HG02981 (cell line): ENCODE results near the gene INPP5B.
"Not testable (repeated sequence)": the region's sequence is repeated elsewhere in the genome, so short reads cannot be mapped to it uniquely, and the experiment has no call there.

Experiments used
- ATAC-seq: cut with Tn5 transposase; IDR thresholded peaks from one replicate; pipeline ENCODE4 v1.9.1; 2021; ENCODE audit warnings: mild to moderate bottlenecking, moderate library complexity; ENCODE audit not compliant: unreplicated experiment

The INPP5B gene

DNA sequence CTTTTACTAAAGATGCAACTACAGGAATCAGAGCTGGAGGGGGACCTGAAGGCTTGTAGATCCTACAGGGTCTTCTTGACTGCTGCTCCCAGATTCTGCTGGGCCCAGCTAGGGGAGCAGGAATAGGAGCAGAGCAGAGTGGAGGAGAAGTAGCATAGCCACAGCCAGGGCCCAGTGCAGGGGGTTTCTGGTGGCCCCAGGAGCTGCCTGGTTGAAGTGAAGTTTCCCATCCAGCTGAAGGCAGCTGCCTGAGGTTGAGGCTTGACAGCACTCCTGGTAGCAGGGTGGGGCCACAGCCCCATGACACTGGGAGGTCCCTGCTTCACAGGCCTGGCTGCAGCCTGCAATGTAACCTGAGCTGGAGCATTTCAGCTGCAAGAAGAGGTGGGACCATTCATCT is 2.0 kb upstream of the INPP5B start:
- no peak for ATAC-seq

- no peak for ATAC-seq
Observed at GRCh38 chr1:37948166-37948565, 1.3 kb upstream of the INPP5B start.

DNA sequence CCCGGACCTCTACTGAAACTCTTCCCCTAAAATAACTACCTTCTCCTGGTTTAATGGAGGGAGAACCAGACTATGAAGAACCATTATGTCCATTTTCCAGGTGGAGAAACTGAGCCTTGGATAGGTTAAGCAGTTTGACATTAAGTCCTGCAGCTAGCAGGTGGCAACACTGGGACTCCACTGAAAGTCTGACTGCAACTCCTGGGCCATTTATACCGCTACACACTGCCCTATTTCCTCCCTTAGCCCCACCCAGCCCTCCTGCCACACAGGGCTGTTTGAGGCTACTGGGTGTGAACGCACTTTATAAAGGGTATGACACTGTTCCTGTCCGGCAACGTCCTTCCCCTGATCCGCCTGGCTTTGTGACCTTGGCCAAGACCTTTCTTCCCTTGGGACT is 511 bp upstream of the INPP5B start:
- no peak for ATAC-seq

DNA sequence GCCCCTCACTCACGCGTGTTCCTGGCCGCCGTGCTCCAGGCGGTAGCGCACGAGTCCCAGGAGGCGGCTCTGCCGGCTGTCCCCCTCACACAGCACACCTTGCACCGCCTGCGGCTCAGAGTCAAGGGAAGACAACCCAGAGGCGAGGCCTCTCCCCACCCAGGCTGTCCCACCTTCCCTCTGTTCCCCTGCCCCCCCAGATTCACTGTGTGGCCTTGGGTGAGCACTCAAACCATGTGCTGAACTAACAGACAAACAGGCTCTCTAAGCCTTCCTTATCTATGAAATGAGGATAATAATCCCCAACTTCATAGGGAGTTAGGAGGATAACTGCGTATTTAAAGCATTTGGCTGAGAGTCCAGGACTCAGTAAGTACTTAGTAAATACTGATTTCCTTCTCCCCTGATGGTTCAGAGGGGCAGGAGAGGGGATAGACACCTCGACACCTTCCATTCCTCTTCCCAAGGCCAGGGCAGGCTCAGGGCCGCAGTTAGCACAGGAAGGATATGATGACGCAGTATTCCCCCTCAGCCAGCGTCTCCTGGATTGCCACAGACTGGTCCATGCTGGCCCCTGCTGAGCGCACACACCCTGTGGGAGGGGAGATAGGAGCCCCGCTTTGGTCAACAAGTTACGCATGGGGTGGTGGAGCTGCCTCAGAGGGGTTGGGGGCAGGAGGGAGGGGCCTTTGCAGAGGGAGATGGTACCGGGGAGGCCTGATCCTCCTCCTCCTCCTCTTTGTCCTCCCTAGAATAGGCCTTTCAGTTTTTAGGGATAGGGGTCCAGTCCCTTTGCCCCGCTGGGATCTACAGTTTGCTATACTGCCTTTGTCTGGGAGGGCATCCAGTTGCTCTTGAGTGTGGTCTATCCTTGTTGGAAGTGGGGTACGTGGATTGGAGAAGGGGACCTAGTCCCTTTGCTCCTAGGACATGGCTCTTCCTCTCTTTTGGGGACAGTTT is 830 bp downstream of the INPP5B start:
- no peak for ATAC-seq

- no peak for ATAC-seq
Observed at GRCh38 chr1:37945251-37945650, 1.6 kb downstream of the INPP5B start.

GRCh38 chr1:37944816-37945215 is 2.0 kb downstream of the INPP5B start:
- no peak for ATAC-seq

GRCh38 chr1:37944086-37944763 is 2.6 kb downstream of the INPP5B start:
- ATAC-seq, result no peak

- no peak for ATAC-seq
Observed at GRCh38 chr1:37940299-37940947, 6.4 kb downstream of the INPP5B start.

DNA sequence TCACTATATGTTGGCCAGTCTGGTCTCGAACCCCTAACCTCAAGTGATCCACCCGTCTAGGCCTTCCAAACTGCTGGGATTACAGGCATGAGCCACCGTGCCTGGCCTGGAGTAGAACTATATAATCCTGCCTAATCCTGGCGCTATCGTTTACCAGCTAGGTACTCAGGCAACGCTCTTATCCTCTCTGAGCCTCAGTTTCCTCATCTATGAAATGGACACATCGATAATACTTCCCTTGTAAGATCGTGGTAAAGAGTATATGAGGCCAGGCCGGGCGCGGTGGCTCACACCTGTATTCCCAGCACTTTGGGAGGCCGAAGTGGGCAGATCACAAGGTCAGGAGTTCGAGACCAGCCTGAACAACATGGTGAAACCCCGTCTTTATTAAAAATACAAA is 10.1 kb downstream of the INPP5B start:
- not testable (repeated sequence) for ATAC-seq

- no peak for ATAC-seq
Observed at GRCh38 chr1:37932759-37933158, 14.1 kb downstream of the INPP5B start.

DNA sequence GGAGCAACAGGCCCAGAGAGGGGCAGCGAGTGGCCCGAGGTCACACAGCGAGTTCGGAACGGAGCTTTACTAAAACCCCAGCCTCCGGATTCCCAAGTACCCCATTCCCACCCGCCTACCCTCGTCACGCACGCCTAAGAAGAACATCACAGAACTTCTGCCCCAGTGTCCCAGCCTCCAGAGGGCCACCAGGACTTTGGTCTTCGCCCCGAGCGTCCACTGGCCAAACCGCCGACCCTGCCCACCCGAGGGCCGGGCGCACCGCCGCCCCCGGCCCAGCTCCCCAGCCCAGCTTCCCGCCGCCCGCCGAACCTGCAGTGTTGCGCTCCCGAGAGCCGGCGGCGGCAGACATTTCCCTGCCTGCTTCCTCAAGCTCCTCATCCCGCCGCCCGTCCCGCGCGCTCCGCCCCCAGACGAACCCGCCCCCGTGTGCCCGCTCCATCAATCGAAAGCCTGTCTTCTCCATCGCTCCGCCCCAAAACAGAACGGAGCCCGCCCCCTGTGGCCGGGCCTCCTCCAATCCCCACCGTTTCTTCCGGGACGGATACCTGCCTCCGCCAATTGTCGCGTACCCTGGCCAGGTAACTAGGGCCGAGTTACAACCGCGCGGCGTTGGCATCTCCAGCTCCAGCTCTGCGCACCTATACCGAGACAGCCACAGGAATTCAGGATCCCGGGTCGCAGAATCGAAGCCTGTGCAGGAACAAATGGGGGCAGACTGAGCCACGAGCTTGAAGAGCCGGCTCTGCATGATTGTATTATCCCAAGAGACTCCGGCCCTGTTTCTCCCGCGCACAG is 15.3 kb downstream of the INPP5B start:
- peak; percentile 96 for ATAC-seq

- ATAC-seq, result no peak
Observed at GRCh38 chr1:37931102-37931360, 15.8 kb downstream of the INPP5B start.

DNA sequence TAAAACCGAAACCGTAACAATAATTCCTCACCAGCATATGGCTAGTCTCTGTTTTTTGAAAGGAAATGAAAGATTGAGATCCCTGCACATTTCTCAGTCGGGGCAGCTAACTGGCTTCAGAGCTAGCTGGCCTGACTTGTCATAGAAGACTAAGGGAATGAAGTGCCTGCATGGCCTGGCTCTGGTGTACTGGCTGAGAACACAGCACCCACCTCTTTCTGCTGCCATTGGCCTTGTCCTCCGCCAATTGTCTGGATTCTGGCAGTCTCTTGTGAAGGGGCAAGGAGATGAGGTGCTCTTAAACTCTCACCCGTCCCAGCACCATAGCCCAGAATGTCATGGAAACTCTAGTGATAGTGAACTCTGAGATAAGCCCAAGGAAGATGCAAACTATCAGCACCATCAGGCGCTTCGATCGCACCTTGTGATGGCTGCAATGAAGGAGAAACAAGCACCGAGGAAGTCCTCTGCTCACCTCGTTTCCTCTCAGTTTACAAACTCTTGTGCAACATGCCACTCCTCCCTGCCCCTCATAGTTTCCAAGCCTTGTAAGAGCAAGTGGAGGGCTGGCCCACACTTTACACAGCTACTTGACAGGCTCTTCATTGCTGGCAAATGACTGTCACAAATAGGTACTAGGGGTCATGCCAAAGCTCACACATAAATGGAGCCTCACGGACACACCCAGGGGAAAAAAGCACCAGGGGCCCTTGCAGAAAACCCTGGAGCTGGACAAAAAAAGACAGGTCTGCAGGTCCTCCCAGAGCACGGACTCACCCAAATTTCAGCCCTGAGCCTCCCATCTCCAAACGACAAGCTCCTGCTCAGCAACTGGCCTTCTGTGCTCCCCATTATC is 16.4 kb downstream of the INPP5B start:
- no peak for ATAC-seq

DNA sequence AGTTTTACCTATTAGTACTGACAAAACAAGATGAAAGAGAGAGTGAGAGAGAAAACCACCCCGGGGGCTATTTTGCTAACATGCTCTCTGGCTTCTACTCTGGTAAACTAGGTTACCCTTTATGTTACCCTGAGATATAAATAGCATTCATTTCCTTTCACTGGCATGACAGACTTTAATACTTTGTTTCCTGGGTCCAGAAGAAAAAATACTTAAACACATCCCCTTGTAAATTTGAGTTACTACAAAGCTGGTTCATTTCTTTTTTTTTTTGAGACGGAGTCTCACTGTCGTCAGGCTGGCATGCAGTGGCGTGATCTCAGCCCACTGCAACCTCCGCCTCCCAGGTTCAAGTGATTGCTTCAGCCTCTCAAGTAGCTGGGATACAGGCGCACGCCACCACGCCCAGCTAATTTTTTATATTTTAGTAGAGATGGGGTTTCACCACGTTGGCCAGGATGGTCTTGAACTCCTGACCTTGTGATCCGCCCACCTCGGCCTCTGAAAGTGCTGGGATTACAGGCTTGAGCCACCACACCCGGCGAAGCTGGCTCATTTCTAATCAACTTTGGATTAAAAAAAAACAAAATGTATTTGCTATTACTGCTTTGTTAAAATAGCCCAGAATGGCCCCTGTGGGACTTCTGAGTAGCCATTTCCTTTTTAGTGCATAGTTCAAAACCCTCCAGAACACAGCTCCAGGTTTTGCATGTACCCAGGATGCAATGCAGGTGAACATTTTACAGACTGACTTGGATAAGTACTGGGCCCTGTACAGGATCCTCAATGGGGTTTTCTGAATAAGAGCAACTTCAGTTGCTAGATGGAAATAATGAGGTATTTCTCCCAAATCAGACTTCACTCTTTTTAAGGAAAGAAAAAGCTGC is 20.6 kb downstream of the INPP5B start:
- peak; percentile 55 for ATAC-seq

- no peak for ATAC-seq
Observed at GRCh38 chr1:37925316-37925715, 21.5 kb downstream of the INPP5B start.

GRCh38 chr1:37923551-37923889 is 23.3 kb downstream of the INPP5B start:
- ATAC-seq, result no peak

- peak; percentile 60 for ATAC-seq
Observed at GRCh38 chr1:37922767-37923550, 23.9 kb downstream of the INPP5B start.

GRCh38 chr1:37919277-37919676 is 27.6 kb downstream of the INPP5B start:
- no peak for ATAC-seq
